MM.1S (cell line): ENCODE measurements around the gene DHRS7B.

Source experiments
- DNase-seq: peaks from one replicate; pipeline ENCODE4 v3.0.0-alpha.2; 2015
- H2AFZ ChIP-seq: fragments of 300-600 bp; sonication (generic); 2 replicates; pipeline ENCODE4 v1.6.0; 2016; ENCODE audit warnings: antibody characterized with exemption, low read length
- H3F3A ChIP-seq: fragments of 300-600 bp; sonication (generic); 2 replicates; pipeline ENCODE4 v1.6.1; 2016; ENCODE audit warnings: mild to moderate bottlenecking, antibody characterized with exemption, low read length, moderate library complexity, mixed read lengths; ENCODE audit not compliant: insufficient read depth
- H3K27ac ChIP-seq: fragments of 300-600 bp; sonication (generic); 2 replicates; pipeline ENCODE4 v1.5.1; 2016; ENCODE audit warnings: mild to moderate bottlenecking, low read length
- H3K27me3 ChIP-seq: fragments of 300-600 bp; sonication (generic); replicated peaks from 2 replicates; pipeline ENCODE4 v1.6.0; 2016; ENCODE audit warnings: low read length; ENCODE audit not compliant: insufficient read depth
- H3K36me3 ChIP-seq: fragments of 300-600 bp; sonication (generic); replicated peaks from 2 replicates; pipeline ENCODE4 v1.6.1; 2016; ENCODE audit warnings: mild to moderate bottlenecking, low read length, mixed read lengths; ENCODE audit not compliant: insufficient read depth
- H3K4me1 ChIP-seq: fragments of 300-600 bp; sonication (generic); 2 replicates; pipeline ENCODE4 v1.6.1; 2016; ENCODE audit warnings: low read length, mixed read lengths
- H3K4me2 ChIP-seq: fragments of 300-600 bp; sonication (generic); 2 replicates; pipeline ENCODE4 v1.6.0; 2016; ENCODE audit warnings: low read depth, low read length
- H3K4me3 ChIP-seq: fragments of 300-600 bp; sonication (generic); 2 replicates; pipeline ENCODE4 v1.5.1; 2016; ENCODE audit warnings: low read length, mixed read lengths
- H3K79me2 ChIP-seq: fragments of 300-600 bp; sonication (generic); 2 replicates; pipeline ENCODE4 v1.6.1; 2016; ENCODE audit warnings: mixed run types, low read length, mixed read lengths
- H3K9ac ChIP-seq: fragments of 300-600 bp; sonication (generic); 2 replicates; pipeline ENCODE4 v1.6.1; 2016; ENCODE audit warnings: low read length, mixed read lengths
- H3K9me2 ChIP-seq: fragments of 300-600 bp; sonication (generic); replicated peaks from 2 replicates; pipeline ENCODE4 v1.6.1; 2016; ENCODE audit warnings: mild to moderate bottlenecking, low read length, mixed read lengths; ENCODE audit not compliant: insufficient read depth
- H3K9me3 ChIP-seq: fragments of 300-600 bp; sonication (generic); replicated peaks from 2 replicates; pipeline ENCODE4 v1.6.1; 2016; ENCODE audit warnings: mild to moderate bottlenecking, low read length, mixed read lengths; ENCODE audit not compliant: insufficient read depth
- H4K20me1 ChIP-seq: fragments of 300-600 bp; sonication (generic); 2 replicates; pipeline ENCODE4 v1.6.1; 2016; ENCODE audit warnings: mild to moderate bottlenecking, low read length, moderate library complexity, mixed read lengths; ENCODE audit not compliant: insufficient read depth
- EZH2 ChIP-seq: fragments of 300-600 bp; sonication (generic); optimal IDR thresholded peaks from 2 replicates; pipeline ENCODE3; 2017; ENCODE audit warnings: low read depth, mild to moderate bottlenecking, antibody characterized with exemption, low read length, mixed read lengths
- EZH2phosphoT487 ChIP-seq: fragments of 300-600 bp; sonication (generic); IDR thresholded peaks from 2 replicates; pipeline ENCODE4 v1.6.1; 2018; ENCODE audit warnings: antibody characterized with exemption, low read length
- TF ChIP-seq, protein P1 (sequence below): fragments of 300-600 bp; sonication (generic); IDR thresholded peaks from 2 replicates; pipeline ENCODE4 v1.5.1; 2016; ENCODE audit warnings: antibody characterized with exemption, low read length, mixed read lengths

Gene DHRS7B

DNA sequence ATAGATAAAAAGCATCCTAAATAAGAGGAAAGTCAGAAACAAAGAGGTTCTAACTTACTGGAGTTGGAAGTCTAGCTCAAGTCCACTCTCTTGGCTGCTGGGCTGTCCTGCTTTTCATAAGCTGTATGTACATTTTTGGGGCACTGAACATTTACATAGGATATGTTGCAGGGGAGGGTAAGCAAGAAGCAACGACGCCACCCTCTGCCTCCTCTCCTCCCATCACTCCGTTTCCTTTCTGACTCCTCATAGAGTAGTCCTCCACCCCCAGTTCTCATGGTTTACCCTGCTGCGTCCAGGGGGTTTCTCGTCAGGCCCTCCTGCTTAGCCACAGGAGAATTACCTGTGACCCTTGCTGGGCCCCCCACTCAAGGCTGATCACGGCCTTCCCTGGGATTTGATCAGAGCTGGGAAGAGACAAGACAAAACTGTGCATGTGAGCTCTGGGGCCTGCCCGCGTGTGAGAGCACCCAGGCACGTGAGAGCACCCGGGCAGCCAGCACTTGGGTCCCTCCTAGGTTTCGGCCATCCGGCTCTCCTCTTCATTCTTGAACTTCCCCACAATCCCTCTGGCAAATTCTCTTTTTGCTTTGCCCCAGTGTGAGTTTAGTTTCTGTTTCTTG is 50.1 kb downstream of the DHRS7B start:
- Histone ChIP-seq H3K79me2 (no peaks in the 10 kb centered on the region), H3K9me2 (no peaks in the 10 kb centered on the region), H3K4me3 (no peak overlapping the region), H3K9ac (no peak overlapping the region), H2AFZ (no peak overlapping the region), H3K4me1 (peaks cover 19% of the 10 kb centered on the region), H3K9me3 (no peaks in the 10 kb centered on the region), H3K36me3 (no peaks in the 10 kb centered on the region), H3K4me2 (no peak overlapping the region), H4K20me1 (no peaks in the 10 kb centered on the region), H3K27ac (no peak overlapping the region), H3K27me3 (no peaks in the 10 kb centered on the region), H3F3A (peaks cover 2% of the 10 kb centered on the region; the same call in 1 of the 2 replicates)
- no peak for TF ChIP-seq EZH2phosphoT487
- TF ChIP-seq EZH2, result no peak
- TF ChIP-seq, protein P1, sequence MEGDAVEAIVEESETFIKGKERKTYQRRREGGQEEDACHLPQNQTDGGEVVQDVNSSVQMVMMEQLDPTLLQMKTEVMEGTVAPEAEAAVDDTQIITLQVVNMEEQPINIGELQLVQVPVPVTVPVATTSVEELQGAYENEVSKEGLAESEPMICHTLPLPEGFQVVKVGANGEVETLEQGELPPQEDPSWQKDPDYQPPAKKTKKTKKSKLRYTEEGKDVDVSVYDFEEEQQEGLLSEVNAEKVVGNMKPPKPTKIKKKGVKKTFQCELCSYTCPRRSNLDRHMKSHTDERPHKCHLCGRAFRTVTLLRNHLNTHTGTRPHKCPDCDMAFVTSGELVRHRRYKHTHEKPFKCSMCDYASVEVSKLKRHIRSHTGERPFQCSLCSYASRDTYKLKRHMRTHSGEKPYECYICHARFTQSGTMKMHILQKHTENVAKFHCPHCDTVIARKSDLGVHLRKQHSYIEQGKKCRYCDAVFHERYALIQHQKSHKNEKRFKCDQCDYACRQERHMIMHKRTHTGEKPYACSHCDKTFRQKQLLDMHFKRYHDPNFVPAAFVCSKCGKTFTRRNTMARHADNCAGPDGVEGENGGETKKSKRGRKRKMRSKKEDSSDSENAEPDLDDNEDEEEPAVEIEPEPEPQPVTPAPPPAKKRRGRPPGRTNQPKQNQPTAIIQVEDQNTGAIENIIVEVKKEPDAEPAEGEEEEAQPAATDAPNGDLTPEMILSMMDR, result no peak
- no peak for DNase-seq

DNA sequence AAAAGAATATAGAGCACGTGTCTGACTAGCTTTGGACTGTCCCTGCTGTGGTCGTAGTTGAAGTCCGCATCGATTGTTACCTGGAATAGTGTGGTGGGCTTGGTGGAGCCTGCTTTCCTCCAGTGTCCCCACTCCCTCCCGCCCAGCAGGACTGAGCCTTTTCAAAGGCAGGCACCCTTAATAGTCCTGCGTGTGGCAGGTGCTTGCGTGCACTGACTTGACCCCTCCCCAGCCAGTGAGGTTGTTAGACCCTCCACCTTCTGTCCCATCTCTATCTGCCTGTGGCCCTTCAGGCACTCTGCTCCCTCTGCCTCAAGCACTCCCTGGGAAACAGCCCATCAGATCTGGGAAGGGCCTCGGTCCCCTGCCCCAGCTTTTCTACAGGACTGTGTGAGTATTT is 50.6 kb downstream of the DHRS7B start:
- no peaks in the 10 kb centered on the region for H3K36me3 ChIP-seq
- H3K79me2 ChIP-seq, result no peaks in the 10 kb centered on the region
- no peaks in the 10 kb centered on the region for H3K27me3 ChIP-seq
- no peaks in the 10 kb centered on the region for H3K9me3 ChIP-seq
- H3K9me2 ChIP-seq, result no peaks in the 10 kb centered on the region
- no peak for DNase-seq
- H3K4me1 ChIP-seq, result peaks cover 15% of the 10 kb centered on the region
- no peak overlapping the region for H3K9ac ChIP-seq
- no peak for TF ChIP-seq EZH2
- TF ChIP-seq, protein P1, result no peak
- TF ChIP-seq EZH2phosphoT487, result no peak
- H3K4me3 ChIP-seq, result no peak overlapping the region
- no peak overlapping the region for H3K4me2 ChIP-seq
- no peak overlapping the region for H2AFZ ChIP-seq
- no peaks in the 10 kb centered on the region for H3F3A ChIP-seq
- H3K27ac ChIP-seq, result no peak overlapping the region
- H4K20me1 ChIP-seq, result no peaks in the 10 kb centered on the region

DNA sequence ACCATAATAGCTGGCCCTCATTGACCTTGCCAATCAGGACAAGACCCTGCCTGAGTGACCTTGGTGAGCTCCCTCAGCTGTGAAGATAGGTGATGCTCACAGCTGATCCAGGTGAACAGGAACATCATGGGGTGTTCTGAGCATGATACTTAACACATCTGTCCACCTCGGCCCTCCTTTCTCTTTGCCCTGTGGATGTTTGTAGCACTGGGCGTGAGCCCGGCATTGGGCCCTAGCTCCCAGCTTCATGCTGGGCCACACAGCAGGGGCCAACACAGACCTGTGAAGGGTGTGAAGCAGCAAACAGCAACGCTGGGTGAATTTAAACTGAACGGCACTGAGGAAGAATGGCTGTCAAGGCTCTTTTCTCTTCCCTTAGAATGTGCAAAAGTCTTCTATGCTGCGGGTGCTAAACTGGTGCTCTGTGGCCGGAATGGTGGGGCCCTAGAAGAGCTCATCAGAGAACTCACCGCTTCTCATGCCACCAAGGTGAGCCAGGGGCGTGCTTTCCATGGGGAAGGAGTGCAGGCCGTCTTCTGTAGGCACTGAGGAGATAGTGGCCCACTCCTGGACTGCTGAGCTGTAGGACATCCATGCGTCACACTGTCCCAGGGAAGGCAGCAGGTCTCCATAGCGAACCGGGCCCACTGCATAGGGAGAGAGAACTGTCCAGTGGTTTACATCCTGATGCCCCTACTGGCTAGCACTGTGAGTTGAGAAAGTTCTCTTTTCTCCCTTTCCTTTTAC is 51.3 kb downstream of the DHRS7B start:
- no peak overlapping the region for H2AFZ ChIP-seq
- no peaks in the 10 kb centered on the region for H3K27me3 ChIP-seq
- no peaks in the 10 kb centered on the region for H3K9me2 ChIP-seq
- no peak for DNase-seq
- no peak overlapping the region for H3K27ac ChIP-seq
- H3K4me3 ChIP-seq, result no peak overlapping the region
- H3K9ac ChIP-seq, result no peak overlapping the region
- no peaks in the 10 kb centered on the region for H3F3A ChIP-seq
- H3K4me1 ChIP-seq, result peaks cover 9% of the 10 kb centered on the region
- TF ChIP-seq, protein P1, result no peak
- TF ChIP-seq EZH2phosphoT487 (no peak), EZH2 (no peak)
- no peaks in the 10 kb centered on the region for H4K20me1 ChIP-seq
- H3K36me3 ChIP-seq, result no peaks in the 10 kb centered on the region
- H3K79me2 ChIP-seq, result no peaks in the 10 kb centered on the region
- H3K9me3 ChIP-seq, result no peaks in the 10 kb centered on the region
- no peak overlapping the region for H3K4me2 ChIP-seq
